ENCODE measurements around the gene SGMS1.

SGMS1 gene

DNA sequence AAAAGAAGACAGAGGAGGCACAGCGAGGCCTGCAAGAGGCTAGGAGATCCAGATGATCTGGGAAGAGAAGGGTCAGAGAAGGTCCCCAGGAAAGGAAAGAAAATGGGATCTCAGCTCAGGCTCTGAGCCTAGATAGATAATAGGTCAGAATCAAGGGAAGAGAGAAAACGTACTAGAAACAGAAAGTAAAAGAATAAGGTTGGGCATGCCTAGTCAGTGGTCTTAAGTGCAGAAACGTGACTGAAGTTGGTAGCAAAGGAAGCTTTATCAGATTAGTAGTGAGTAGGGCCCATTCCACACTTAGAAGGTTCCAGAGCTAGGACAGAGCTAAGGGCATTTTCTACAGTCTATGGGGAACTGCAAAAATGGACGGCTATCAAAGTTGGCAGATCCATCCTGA lies 287.6 kb downstream of the SGMS1 start:
- H3K4me3 ChIP-seq (ENCODE audit: low read depth, low read length) = no peak overlapping the region
- TF ChIP-seq, protein P1, sequence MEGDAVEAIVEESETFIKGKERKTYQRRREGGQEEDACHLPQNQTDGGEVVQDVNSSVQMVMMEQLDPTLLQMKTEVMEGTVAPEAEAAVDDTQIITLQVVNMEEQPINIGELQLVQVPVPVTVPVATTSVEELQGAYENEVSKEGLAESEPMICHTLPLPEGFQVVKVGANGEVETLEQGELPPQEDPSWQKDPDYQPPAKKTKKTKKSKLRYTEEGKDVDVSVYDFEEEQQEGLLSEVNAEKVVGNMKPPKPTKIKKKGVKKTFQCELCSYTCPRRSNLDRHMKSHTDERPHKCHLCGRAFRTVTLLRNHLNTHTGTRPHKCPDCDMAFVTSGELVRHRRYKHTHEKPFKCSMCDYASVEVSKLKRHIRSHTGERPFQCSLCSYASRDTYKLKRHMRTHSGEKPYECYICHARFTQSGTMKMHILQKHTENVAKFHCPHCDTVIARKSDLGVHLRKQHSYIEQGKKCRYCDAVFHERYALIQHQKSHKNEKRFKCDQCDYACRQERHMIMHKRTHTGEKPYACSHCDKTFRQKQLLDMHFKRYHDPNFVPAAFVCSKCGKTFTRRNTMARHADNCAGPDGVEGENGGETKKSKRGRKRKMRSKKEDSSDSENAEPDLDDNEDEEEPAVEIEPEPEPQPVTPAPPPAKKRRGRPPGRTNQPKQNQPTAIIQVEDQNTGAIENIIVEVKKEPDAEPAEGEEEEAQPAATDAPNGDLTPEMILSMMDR (IDR thresholded peaks at IDR 0.05; ENCODE audit: low read depth, low read length) = no peak

DNA sequence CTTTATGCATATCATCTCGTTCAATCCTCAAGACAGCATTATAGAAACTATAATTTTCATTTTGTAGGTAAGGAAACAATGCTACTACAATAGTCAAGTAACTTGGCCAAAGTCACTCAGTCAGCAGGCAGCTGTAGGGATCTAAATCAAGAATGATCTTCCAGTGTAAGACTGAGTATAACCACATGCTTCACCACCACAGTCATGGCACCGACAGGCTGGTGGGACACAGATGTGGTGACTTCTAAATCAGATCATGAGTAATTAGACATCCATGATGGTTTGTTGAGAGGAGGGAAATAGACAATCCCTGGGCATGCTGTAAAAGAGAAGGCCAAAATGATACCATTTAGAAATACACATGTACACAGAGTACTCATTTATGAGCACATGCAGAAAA lies 288.4 kb downstream of the SGMS1 start:
- H3K4me3 ChIP-seq (ENCODE audit: low read depth, low read length) = no peak overlapping the region

DNA sequence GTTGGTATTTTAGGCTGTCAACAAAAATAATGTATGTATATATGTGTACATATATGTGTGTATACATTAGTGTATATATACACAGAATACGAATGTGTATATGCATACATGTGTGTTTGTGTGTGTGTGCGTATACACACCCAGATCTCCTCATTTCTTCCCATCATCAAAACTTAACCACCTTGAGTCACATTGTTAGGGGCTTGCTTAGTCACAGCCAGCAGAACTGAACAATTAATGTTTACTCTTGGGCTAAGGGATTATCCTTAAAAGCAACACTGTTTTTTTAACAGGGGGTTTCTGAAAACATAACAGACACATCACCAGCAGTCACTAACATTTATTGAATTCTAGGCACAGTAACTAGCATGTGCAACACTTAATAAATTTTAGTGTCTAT lies 289.5 kb downstream of the SGMS1 start:
- no peak overlapping the region for H3K4me3 ChIP-seq (ENCODE audit: low read depth, low read length)
- TF ChIP-seq, protein P1 (IDR thresholded peaks at IDR 0.05; ENCODE audit: low read depth, low read length) = no peak

More for the DNA sequence above, 288.4 kb downstream of the SGMS1 start:
- TF ChIP-seq, protein P1 (IDR thresholded peaks at IDR 0.05; ENCODE audit: low read depth, low read length) = no peak

DNA sequence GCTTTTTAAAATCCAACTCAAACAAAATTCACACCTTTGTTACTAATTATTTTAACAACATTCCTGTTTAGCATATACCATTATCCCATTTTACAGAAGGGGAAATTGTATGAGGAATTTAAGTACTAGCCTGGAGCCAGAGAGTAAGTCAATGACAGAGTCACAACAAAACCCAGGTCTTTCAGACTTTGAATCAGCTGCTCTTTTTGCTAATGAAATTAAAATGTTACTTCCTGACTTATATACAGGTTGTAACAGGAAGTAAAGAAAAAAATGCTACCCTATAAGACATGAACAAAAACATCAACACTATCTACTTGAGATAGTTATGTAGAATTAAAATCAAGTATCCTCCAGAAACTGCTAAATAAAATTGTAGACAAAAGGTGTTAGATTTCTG lies 289.9 kb downstream of the SGMS1 start:
- H3K4me3 ChIP-seq (ENCODE audit: low read depth, low read length) = no peak overlapping the region

DNA sequence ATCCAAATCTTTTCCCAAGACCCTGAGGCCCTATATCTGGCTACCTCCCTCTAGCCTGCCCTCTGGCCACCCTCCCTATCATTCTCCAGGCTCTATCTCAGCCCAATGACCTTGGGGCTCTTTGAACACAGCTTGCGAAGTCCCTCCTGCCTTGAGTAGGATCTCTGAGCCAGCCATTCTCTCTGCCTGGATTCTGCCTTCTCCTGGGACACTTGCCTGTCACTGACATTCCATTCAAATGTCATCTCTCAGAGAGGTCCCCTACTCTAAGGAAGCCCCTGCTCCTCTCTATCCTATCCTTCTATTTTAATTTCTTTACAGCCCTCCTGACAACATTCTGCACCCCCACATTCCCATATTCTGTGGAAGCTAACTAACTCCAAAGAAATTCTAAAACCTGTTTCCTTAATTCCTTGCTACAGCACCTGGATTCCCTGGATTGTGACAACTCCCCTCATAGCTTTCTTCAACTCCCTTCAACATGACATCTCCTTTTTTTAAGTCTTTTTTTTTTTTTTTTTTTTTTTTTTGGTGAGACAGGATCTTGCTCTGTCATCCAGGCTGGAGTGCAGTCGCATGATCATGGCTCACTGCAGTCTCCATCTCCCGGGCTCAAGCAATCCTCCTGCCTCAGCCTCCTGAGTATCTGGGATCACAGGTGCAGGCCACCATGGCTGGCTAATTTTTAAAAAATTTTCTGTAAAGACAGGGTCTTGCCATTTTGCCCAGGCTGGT lies 291.5 kb downstream of the SGMS1 start:
- no peak overlapping the region for H3K4me3 ChIP-seq (ENCODE audit: low read depth, low read length)
- TF ChIP-seq, protein P1 (IDR thresholded peaks at IDR 0.05; ENCODE audit: low read depth, low read length) = no peak

More for the DNA sequence above, 289.9 kb downstream of the SGMS1 start:
- TF ChIP-seq, protein P1 (IDR thresholded peaks at IDR 0.05; ENCODE audit: low read depth, low read length) = no peak

DNA sequence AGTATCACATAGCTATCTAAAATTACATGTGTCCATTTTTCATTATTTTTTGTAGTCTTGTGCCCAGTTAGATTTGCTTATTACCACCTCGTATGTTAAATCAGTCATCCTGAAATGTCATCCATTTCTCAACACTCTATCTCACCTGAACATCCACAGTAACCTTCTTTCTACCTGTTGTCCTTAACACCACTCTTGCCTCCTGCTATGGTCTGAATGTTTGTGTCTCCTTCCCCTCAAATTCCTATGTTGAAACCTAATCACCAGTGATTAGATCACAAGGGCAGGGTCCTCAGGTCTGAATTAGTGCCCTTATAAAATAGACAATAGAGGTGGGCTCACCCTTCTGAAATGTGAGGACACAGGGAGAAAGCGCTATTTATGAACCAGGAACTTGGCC lies 292.3 kb downstream of the SGMS1 start:
- TF ChIP-seq, protein P1 (IDR thresholded peaks at IDR 0.05; ENCODE audit: low read depth, low read length) = no peak
- H3K4me3 ChIP-seq (ENCODE audit: low read depth, low read length) = no peak overlapping the region
